Activated CD4-positive, alpha-beta memory T cell treated with anti-CD3 and anti-CD28 coated beads, Interleukin-2, amount 10 ng/mL, durations not matched to agents 7 days and 5 days (primary cell): ENCODE data around the gene DDX5. TPM values are rescaled to one million over a fixed set of nuclear protein-coding genes. Genes with fewer than 3 reads are reported as not detected.

ENCODE experiments used
- CTCF ChIA-PET: fragments of 350-600 bp; sonication (Branson Sonifier 250); formaldehyde crosslinking; loops from one replicate; lab custom pipeline; 2021; ENCODE audit warnings: antibody characterized with exemption, inconsistent platforms; lab: Charles Lee
- POLR2A ChIA-PET: fragments of 350-600 bp; sonication (Branson Sonifier 250); formaldehyde crosslinking; loops from one replicate; lab custom pipeline; 2021; ENCODE audit warnings: antibody characterized with exemption; lab: Charles Lee
- DNase-seq: peaks from one replicate; pipeline ENCODE4 v3.0.0-alpha.2; 2020
- H3K27ac Mint-ChIP-seq: one replicate; pipeline ENCODE4 v1.8.0; 2021; ENCODE audit warnings: mild to moderate bottlenecking, mixed read lengths
- H3K27me3 Mint-ChIP-seq: one replicate; pipeline ENCODE4 v1.8.0; 2021; ENCODE audit warnings: mixed read lengths
- H3K36me3 Mint-ChIP-seq: one replicate; pipeline ENCODE4 v1.8.0; 2021; ENCODE audit warnings: low read depth, mixed read lengths
- H3K4me1 Mint-ChIP-seq: one replicate; pipeline ENCODE4 v1.8.0; 2021; ENCODE audit warnings: mixed read lengths
- H3K4me3 Mint-ChIP-seq: one replicate; pipeline ENCODE4 v1.8.0; 2021; ENCODE audit warnings: mild to moderate bottlenecking, mixed read lengths
- H3K9me3 Mint-ChIP-seq: one replicate; pipeline ENCODE4 v1.8.0; 2021; ENCODE audit warnings: mixed read lengths
- total RNA-seq, 2 experiments: library from RNA; stranded (reverse); gene quantifications; one replicate each; pipeline ENCODE4 v1.2.3, GENCODE V29; 2021

The DDX5 gene
- total RNA-seq, 2 experiments from 2014 or later, result 713 to 732 TPM

- ChIA-PET POLR2A (interaction anchor here (0.6 to 6.9 kb wide), 28 partner anchors 10 to 734 kb away, joined by 3 to 387 read pairs (median 6); partner anchors contain the start of genes CCDC47, DDX42, ERN1 and POLG2), CTCF (interaction anchor here (0.7 to 5.4 kb wide), 9 partner anchors 10 to 142 kb away, joined by 3 to 52 read pairs (median 5); partner anchors contain the start of gene POLG2)
- Mint-ChIP-seq H3K27me3 (no peaks in the 10 kb centered on the region), H3K36me3 (peaks cover 78% of the 10 kb centered on the region), H3K9me3 (no peaks in the 10 kb centered on the region), H3K4me1 (peaks cover 51% of the 10 kb centered on the region), H3K4me3 (peak overlapping the region; percentile 99), H3K27ac (peak overlapping the region; percentile 100)
- peak; percentile 41 for DNase-seq
These were observed 1.3 kb upstream of the DDX5 start for GRCh38 chr17:64507413-64507782.

- ChIA-PET POLR2A (interaction anchor here (0.6 to 6.9 kb wide), 44 partner anchors 10 to 733 kb away, joined by 3 to 387 read pairs (median 4); partner anchors contain the start of genes CCDC47, DDX42, ERN1 and POLG2), CTCF (interaction anchor here (0.7 to 5.4 kb wide), 8 partner anchors 9 to 143 kb away, joined by 3 to 52 read pairs (median 6); partner anchors contain the start of gene POLG2)
- Mint-ChIP-seq H3K27ac (peak within 1 kb of the TSS; percentile 100), H3K9me3 (no peaks in the 10 kb centered on the region), H3K36me3 (peaks cover 82% of the 10 kb centered on the region), H3K4me3 (peak within 1 kb of the TSS; percentile 99), H3K27me3 (no peaks in the 10 kb centered on the region), H3K4me1 (peaks cover 57% of the 10 kb centered on the region)
- DNase-seq, result peak; percentile 95
These were observed 705 bp upstream of the DDX5 start, which contains the start of gene CEP95 for GRCh38 chr17:64506576-64507412. CEP95 (plus strand) TSS chr17:64506977; CDS start chr17:64507098, 121 bp downstream.

- no peaks in the 10 kb centered on the region for H3K27me3 Mint-ChIP-seq
- POLR2A ChIA-PET, result interaction anchor here (0.6 to 6.9 kb wide), 56 partner anchors 8 to 807 kb away, joined by 3 to 387 read pairs (median 6); partner anchors contain the start of genes CCDC47, DDX42, ERN1 and POLG2
- DNase-seq, result peak; percentile 91
- H3K4me3 Mint-ChIP-seq, result peak overlapping the region; percentile 99
- peaks cover 83% of the 10 kb centered on the region for H3K36me3 Mint-ChIP-seq
- CTCF ChIA-PET, result interaction anchor here (1.0 to 5.4 kb wide), 7 partner anchors 8 to 199 kb away, joined by 3 to 52 read pairs (median 5); partner anchors contain the start of gene POLG2
- no peaks in the 10 kb centered on the region for H3K9me3 Mint-ChIP-seq
- peak overlapping the region; percentile 100 for H3K27ac Mint-ChIP-seq
- H3K4me1 Mint-ChIP-seq, result peaks cover 66% of the 10 kb centered on the region
These were observed 519 bp downstream of the DDX5 start for GRCh38 chr17:64505340-64506200.

GRCh38 chr17:64504769-64505339 is 1.2 kb downstream of the DDX5 start:
- ChIA-PET POLR2A (interaction anchor here (0.6 to 6.9 kb wide), 47 partner anchors 9 to 804 kb away, joined by 3 to 387 read pairs (median 6); partner anchors contain the start of genes ERN1, POLG2, SMARCD2 and SMURF2), CTCF (interaction anchor here (1.0 to 5.4 kb wide), 7 partner anchors 7 to 198 kb away, joined by 3 to 52 read pairs (median 5); partner anchors contain the start of gene POLG2)
- H3K9me3 Mint-ChIP-seq, result no peaks in the 10 kb centered on the region
- no peaks in the 10 kb centered on the region for H3K27me3 Mint-ChIP-seq
- H3K36me3 Mint-ChIP-seq, result peaks cover 84% of the 10 kb centered on the region
- DNase-seq, result no peak
- peak overlapping the region; percentile 100 for H3K27ac Mint-ChIP-seq
- H3K4me3 Mint-ChIP-seq, result peak overlapping the region; percentile 99
- peaks cover 69% of the 10 kb centered on the region for H3K4me1 Mint-ChIP-seq

- H3K4me3 Mint-ChIP-seq, result peak overlapping the region; percentile 99
- H3K27me3 Mint-ChIP-seq, result no peaks in the 10 kb centered on the region
- POLR2A ChIA-PET, result interaction anchor here (0.8 to 6.9 kb wide), 16 partner anchors 10 to 454 kb away, joined by 3 to 387 read pairs (median 6); partner anchors contain the start of genes POLG2 and SMURF2
- DNase-seq, result no peak
- H3K27ac Mint-ChIP-seq, result peak overlapping the region; percentile 100
- peaks cover 88% of the 10 kb centered on the region for H3K36me3 Mint-ChIP-seq
- H3K9me3 Mint-ChIP-seq, result no peaks in the 10 kb centered on the region
- H3K4me1 Mint-ChIP-seq, result peaks cover 69% of the 10 kb centered on the region
- CTCF ChIA-PET, result interaction anchor here (1.4 to 5.4 kb wide), 3 partner anchors 12 to 85 kb away, joined by 4 to 52 read pairs (median 8); no protein-coding TSS in a partner anchor
These were observed 2.0 kb downstream of the DDX5 start for GRCh38 chr17:64503821-64504768.

- Mint-ChIP-seq H3K36me3 (peaks cover 89% of the 10 kb centered on the region), H3K27ac (no peak overlapping the region), H3K4me1 (peaks cover 70% of the 10 kb centered on the region), H3K4me3 (no peak overlapping the region), H3K9me3 (no peaks in the 10 kb centered on the region), H3K27me3 (no peaks in the 10 kb centered on the region)
- no peak for DNase-seq
- CTCF ChIA-PET, result interaction anchor here (2.2 to 5.4 kb wide), 2 partner anchors 11 to 84 kb away, joined by 8 to 52 read pairs; no protein-coding TSS in a partner anchor
- POLR2A ChIA-PET, result interaction anchor here (0.8 to 6.9 kb wide), 6 partner anchors 9 to 200 kb away, joined by 3 to 387 read pairs (median 6); partner anchors contain the start of gene POLG2
These were observed 2.7 kb downstream of the DDX5 start for GRCh38 chr17:64503341-64503740.

GRCh38 chr17:64502809-64503208 is 3.3 kb downstream of the DDX5 start:
- ChIA-PET CTCF (interaction anchor here (1.1 to 5.4 kb wide), 4 partner anchors 11 to 147 kb away, joined by 5 to 52 read pairs (median 7); no protein-coding TSS in a partner anchor), POLR2A (interaction anchor here (1.5 to 6.9 kb wide), 5 partner anchors 8 to 159 kb away, joined by 3 to 387 read pairs (median 9); partner anchors contain the start of genes POLG2 and SMURF2)
- Mint-ChIP-seq H3K27me3 (no peaks in the 10 kb centered on the region), H3K4me3 (no peak overlapping the region), H3K27ac (no peak overlapping the region), H3K4me1 (peaks cover 71% of the 10 kb centered on the region), H3K36me3 (peaks cover 91% of the 10 kb centered on the region), H3K9me3 (no peaks in the 10 kb centered on the region)
- DNase-seq, result no peak

- Mint-ChIP-seq H3K27ac (no peak overlapping the region), H3K27me3 (no peaks in the 10 kb centered on the region), H3K36me3 (peaks cover 93% of the 10 kb centered on the region), H3K9me3 (no peaks in the 10 kb centered on the region), H3K4me1 (peaks cover 75% of the 10 kb centered on the region), H3K4me3 (no peak overlapping the region)
- ChIA-PET POLR2A (interaction anchor here (0.7 to 6.9 kb wide), 4 partner anchors 8 to 159 kb away, joined by 3 to 387 read pairs (median 7); partner anchors contain the start of genes POLG2 and SMURF2), CTCF (interaction anchor here (1.1 to 2.2 kb wide), 3 partner anchors 11 to 147 kb away, joined by 5 to 8 read pairs (median 6); no protein-coding TSS in a partner anchor)
- DNase-seq, result no peak
These were observed 4.1 kb downstream of the DDX5 start for GRCh38 chr17:64502021-64502420.

- H3K9me3 Mint-ChIP-seq, result no peaks in the 10 kb centered on the region
- peaks cover 89% of the 10 kb centered on the region for H3K36me3 Mint-ChIP-seq
- peaks cover 79% of the 10 kb centered on the region for H3K4me1 Mint-ChIP-seq
- DNase-seq, result no peak
- ChIA-PET POLR2A (interaction anchor here (1.5 to 6.9 kb wide), 5 partner anchors 7 to 355 kb away, joined by 3 to 387 read pairs (median 5); partner anchors contain the start of genes POLG2 and SMURF2), CTCF (interaction anchor here (1.8 to 3.4 kb wide), 3 partner anchors 10 to 148 kb away, joined by 6 to 14 read pairs (median 6); no protein-coding TSS in a partner anchor)
- H3K27me3 Mint-ChIP-seq, result no peaks in the 10 kb centered on the region
- no peak overlapping the region for H3K27ac Mint-ChIP-seq
- no peak overlapping the region for H3K4me3 Mint-ChIP-seq
These were observed 5.0 kb downstream of the DDX5 start for GRCh38 chr17:64500862-64501765.
